HFF-Myc (cell line): ENCODE results near the gene UPK3A.

Source experiments
- DNase-seq: peaks from one replicate; pipeline ENCODE4 v3.0.0-alpha.2; 2011; ENCODE audit warnings: low read depth; ENCODE audit errors: extremely low read depth
- H3K4me3 ChIP-seq: replicated peaks from 2 replicates; pipeline ENCODE4 v1.5.1; 2011; ENCODE audit warnings: low read depth, mild to moderate bottlenecking, control low read depth, low read length
- TF ChIP-seq, protein P1 (sequence below): IDR thresholded peaks from 2 replicates; pipeline ENCODE4 v1.5.1; 2012; ENCODE audit warnings: mild to moderate bottlenecking, low read depth, low read length, control low read depth; ENCODE audit errors: missing control alignments

The UPK3A gene

DNA sequence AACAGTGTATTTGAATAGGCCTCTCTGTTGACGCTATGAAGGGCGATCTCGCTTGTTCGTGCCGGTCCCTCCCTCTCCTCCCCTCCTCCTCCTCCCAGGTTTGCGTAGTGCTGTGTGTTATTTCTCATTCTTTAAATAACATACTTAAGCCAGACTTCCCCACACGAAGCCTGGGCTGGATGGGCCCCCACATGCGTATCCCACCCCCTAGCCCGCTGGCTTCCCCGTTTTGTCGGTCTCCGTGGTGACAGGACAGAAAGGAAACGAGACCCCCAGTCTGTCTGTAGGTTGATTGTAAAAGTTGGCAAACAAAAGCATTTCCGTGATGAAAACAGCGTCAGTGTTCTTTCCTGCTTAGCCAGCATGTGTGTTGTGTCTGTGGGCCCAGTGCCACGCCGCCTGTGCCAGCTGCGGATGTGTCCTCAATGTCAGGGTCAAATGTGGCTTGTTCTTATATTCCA lies 52.3 kb downstream of the UPK3A start:
- TF ChIP-seq, protein P1, sequence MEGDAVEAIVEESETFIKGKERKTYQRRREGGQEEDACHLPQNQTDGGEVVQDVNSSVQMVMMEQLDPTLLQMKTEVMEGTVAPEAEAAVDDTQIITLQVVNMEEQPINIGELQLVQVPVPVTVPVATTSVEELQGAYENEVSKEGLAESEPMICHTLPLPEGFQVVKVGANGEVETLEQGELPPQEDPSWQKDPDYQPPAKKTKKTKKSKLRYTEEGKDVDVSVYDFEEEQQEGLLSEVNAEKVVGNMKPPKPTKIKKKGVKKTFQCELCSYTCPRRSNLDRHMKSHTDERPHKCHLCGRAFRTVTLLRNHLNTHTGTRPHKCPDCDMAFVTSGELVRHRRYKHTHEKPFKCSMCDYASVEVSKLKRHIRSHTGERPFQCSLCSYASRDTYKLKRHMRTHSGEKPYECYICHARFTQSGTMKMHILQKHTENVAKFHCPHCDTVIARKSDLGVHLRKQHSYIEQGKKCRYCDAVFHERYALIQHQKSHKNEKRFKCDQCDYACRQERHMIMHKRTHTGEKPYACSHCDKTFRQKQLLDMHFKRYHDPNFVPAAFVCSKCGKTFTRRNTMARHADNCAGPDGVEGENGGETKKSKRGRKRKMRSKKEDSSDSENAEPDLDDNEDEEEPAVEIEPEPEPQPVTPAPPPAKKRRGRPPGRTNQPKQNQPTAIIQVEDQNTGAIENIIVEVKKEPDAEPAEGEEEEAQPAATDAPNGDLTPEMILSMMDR, result no peak
- DNase-seq, result no peak
- no peak overlapping the region for H3K4me3 ChIP-seq

DNA sequence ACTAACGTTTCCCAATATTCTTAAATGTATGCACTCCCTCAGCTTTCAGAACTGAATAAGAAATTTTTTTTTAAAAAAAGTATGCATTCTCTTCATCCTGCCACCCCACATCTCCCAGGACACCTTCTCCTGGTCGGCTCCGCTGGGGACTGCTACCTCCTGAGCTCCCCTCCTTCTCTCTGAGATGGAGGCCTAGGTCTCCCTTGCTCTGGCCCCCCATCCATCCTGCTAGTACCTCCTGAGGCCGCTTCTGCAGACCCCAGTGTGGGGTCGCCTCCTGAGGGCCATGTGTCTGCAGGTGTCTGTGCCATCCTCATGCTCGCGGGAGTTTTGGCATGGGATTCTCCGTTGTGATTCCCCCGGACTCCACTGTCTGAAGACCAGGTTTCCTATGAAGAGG lies 52.8 kb downstream of the UPK3A start:
- TF ChIP-seq, protein P1, result no peak
- H3K4me3 ChIP-seq, result no peak overlapping the region
- DNase-seq, result no peak

DNA sequence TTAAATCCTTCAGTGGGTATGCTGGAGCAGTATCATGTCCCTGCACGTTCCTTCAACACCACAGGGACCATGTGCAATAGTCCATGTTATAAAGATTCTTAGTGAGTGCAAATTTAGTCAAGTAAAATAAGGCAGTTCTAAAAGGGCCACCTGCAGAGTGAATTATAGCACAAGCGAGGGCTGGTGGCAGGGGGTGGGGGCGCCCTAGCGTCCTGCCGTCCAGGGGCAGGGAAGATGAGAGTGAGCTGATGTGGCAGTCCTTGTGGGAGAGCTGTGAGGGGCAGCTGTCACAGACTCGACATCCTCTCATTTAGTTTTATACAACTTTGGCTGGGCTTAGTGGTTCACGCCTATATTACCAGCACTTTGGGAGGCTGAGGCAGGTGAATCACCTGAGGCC lies 54.0 kb downstream of the UPK3A start:
- TF ChIP-seq, protein P1, result no peak
- no peak overlapping the region for H3K4me3 ChIP-seq
- DNase-seq, result no peak

DNA sequence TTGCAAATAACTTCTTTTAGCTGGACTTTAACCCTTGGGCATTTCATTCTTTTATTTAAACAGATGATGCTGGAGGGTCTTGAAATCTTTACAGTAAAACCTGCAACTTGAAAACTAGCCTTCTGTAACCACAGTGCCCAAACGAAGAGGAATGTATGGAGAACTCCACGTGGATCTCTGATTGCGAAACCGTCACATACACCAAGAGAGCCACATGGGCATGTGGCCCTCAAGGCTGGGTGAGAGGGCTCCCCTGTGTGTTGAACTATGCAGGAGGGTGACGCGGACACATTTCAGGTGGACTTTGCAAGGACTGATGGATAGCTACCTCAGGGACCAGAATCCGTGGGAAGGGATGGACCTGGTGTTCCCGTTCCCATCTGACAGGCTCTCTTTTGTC lies 55.6 kb downstream of the UPK3A start:
- DNase-seq, result no peak
- H3K4me3 ChIP-seq, result no peak overlapping the region
- TF ChIP-seq, protein P1, result no peak

DNA sequence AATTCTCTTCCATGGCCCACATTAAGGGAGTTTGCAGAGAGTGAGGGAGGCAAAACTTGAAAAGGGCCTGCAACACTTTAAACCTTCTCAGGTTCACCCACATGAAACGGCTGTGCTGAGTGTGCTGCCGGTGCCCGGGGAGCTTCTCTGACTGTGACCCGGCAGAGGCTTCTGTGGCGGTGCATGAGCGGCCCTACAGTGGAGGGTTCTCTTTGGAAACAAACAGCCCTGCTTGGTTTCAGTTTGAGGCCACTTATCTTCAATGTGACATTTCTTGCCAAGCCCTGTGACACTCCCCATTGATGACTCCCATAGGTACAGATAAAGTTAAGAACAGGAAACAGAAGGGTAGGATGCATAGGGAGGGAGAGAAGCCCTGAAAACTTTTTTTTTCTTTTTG lies 56.7 kb downstream of the UPK3A start:
- TF ChIP-seq, protein P1, result no peak
- H3K4me3 ChIP-seq, result no peak overlapping the region
- DNase-seq, result no peak

DNA sequence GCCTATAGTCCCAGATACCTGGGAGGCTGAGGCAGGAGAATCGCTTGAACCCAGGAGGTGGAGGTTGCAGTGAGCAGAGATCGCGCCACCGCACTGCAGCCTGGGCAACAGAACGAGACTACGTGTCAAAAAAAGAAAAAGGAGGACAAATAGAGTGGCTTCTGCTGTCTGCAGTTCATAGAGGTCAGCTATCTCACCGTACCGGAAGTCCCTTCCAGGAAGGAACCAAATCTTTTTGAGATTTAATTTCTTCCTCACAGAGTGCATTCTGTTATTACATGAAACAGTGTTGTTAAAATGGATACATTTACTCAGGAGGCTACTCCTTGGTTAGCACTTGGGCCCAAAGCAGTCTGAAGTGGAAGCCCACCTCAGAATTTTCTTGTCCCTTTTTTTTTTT lies 58.4 kb downstream of the UPK3A start:
- DNase-seq, result no peak
- no peak overlapping the region for H3K4me3 ChIP-seq
- TF ChIP-seq, protein P1, result no peak

DNA sequence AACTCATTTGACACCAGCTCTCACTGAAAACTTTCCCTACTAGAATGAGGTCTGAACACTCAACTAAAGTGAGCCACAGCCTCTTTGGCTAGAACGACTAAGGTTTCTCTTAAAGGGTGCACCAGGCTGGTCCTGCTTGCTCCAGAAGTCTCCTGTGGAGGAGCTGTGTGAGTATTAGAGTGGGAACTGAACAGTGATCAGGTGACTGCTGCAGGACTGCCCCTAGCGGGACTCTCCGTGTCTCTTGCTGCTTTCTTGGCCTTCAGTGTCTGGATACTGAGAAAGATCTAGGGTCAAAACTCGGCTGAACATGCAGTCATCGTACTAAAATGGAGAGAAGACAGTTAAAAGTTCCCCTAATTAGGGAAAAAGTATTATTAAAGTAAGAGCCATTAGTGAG lies 59.6 kb downstream of the UPK3A start:
- TF ChIP-seq, protein P1, result no peak
- H3K4me3 ChIP-seq, result no peak overlapping the region
- no peak for DNase-seq
